Bronchial epithelial cell (primary cell): ENCODE results near the gene DNAH5. TPM values are rescaled to one million over a fixed set of nuclear protein-coding genes. Genes with fewer than 3 reads are reported as not detected.

Experiments used
- DNase-seq: peaks from one replicate; pipeline ENCODE4 v3.0.0-alpha.2; 2010; ENCODE audit warnings: low read depth
- FAIRE-seq: peaks from 2 replicates; lab custom pipeline; 2011; peaks lifted over from hg19 to GRCh38; lab: Jason Lieb, UNC
- H3K27me3 ChIP-seq: 2 replicates; pipeline ENCODE4 v1.5.1; 2011; ENCODE audit warnings: low read length; ENCODE audit not compliant: control insufficient read depth, insufficient read depth
- H3K36me3 ChIP-seq: 2 replicates; pipeline ENCODE4 v1.5.1; 2011; ENCODE audit warnings: low read length; ENCODE audit not compliant: control insufficient read depth, insufficient read depth
- H3K4me3 ChIP-seq: 2 replicates; pipeline ENCODE4 v1.5.1; 2011; ENCODE audit warnings: mild to moderate bottlenecking, low read depth, low read length, control low read depth
- CTCF ChIP-seq: IDR thresholded peaks from 2 replicates; pipeline ENCODE4 v1.5.1; 2011; ENCODE audit warnings: mild to moderate bottlenecking, moderate library complexity, low read length, control low read depth, inconsistent platforms; ENCODE audit not compliant: insufficient read depth, severe bottlenecking
- total RNA-seq: library from RNA; depleted of rRNA; stranded (reverse); fragments of >200 nt; gene quantifications from 2 replicates; pipeline ENCODE4 v1.2.1, GENCODE V29; 2014

DNAH5 gene
- total RNA-seq: under 0.01 and 0.13 TPM in 2 replicates

- DNase-seq (peak; percentile 97), FAIRE-seq (no peak)
- TF ChIP-seq CTCF: no peak
- H3K4me3 ChIP-seq: no peak within 1 kb of the TSS
- no peaks in the 10 kb centered on the region for H3K36me3 ChIP-seq
- H3K27me3 ChIP-seq: no peaks in the 10 kb centered on the region
These were observed at the start of gene DNAH5 for GRCh38 chr5:13944560-13945199. TSS of gene DNAH5 (minus strand) at chr5:13944688. CDS start at chr5:13944438, 250 bp downstream.

- DNase-seq: no peak
- FAIRE-seq: no peak
- no peaks in the 10 kb centered on the region for H3K27me3 ChIP-seq
- TF ChIP-seq CTCF: no peak
- H3K4me3 ChIP-seq: no peak overlapping the region
- H3K36me3 ChIP-seq: no peaks in the 10 kb centered on the region
These were observed 49.4 kb upstream of the DNAH5 start for GRCh38 chr5:13993926-13994325.

GRCh38 chr5:13992795-13993194 lies 48.3 kb upstream of the DNAH5 start:
- no peak for DNase-seq
- FAIRE-seq: no peak
- TF ChIP-seq CTCF: no peak
- Histone ChIP-seq H3K36me3 (no peaks in the 10 kb centered on the region), H3K27me3 (no peaks in the 10 kb centered on the region), H3K4me3 (no peak overlapping the region)

- Histone ChIP-seq H3K27me3 (no peaks in the 10 kb centered on the region), H3K4me3 (no peak overlapping the region), H3K36me3 (no peaks in the 10 kb centered on the region)
- FAIRE-seq (no peak), DNase-seq (no peak)
- no peak for TF ChIP-seq CTCF
These were observed 46.9 kb upstream of the DNAH5 start for GRCh38 chr5:13991365-13991764.

GRCh38 chr5:13990896-13991295 lies 46.4 kb upstream of the DNAH5 start:
- peak; percentile 76 for DNase-seq
- no peaks in the 10 kb centered on the region for H3K36me3 ChIP-seq
- FAIRE-seq: no peak
- H3K27me3 ChIP-seq: no peaks in the 10 kb centered on the region
- TF ChIP-seq CTCF: no peak
- no peak overlapping the region for H3K4me3 ChIP-seq

- DNase-seq (no peak), FAIRE-seq (no peak)
- TF ChIP-seq CTCF: no peak
- Histone ChIP-seq H3K27me3 (no peaks in the 10 kb centered on the region), H3K4me3 (no peak overlapping the region), H3K36me3 (no peaks in the 10 kb centered on the region)
These were observed 45.3 kb upstream of the DNAH5 start for GRCh38 chr5:13989832-13990231.
